ENCODE measurements around the gene GRM7.

GRM7 gene

GRCh38 chr3:7447197-7447769 is 586.4 kb downstream of the GRM7 start:
- DNase-seq: no peak
- no peak for TF ChIP-seq CTCF (IDR thresholded peaks at IDR 0.05; ENCODE audit: low read depth, low read length)

GRCh38 chr3:7456386-7456785 is 595.5 kb downstream of the GRM7 start:
- DNase-seq: no peak
- no peaks in the 10 kb centered on the region for H3K27me3 ChIP-seq
- no peak for TF ChIP-seq CTCF (IDR thresholded peaks at IDR 0.05; ENCODE audit: low read depth, low read length)
- H3K4me3 ChIP-seq (ENCODE audit: low read depth, low read length): no peak overlapping the region
- H3K9me3 ChIP-seq: no peaks in the 10 kb centered on the region
- no peaks in the 10 kb centered on the region for H3K36me3 ChIP-seq
- no peaks in the 10 kb centered on the region for H3K4me1 ChIP-seq

More at GRCh38 chr3:7447197-7447769, 586.4 kb downstream of the GRM7 start:
- Histone ChIP-seq H3K4me3 (ENCODE audit: low read depth, low read length) (no peak overlapping the region), H3K27me3 (no peaks in the 10 kb centered on the region), H3K4me1 (no peaks in the 10 kb centered on the region), H3K36me3 (no peaks in the 10 kb centered on the region), H3K9me3 (no peaks in the 10 kb centered on the region)

GRCh38 chr3:7461202-7461825 is 600.4 kb downstream of the GRM7 start:
- DNase-seq: no peak
- no peaks in the 10 kb centered on the region for H3K9me3 ChIP-seq
- no peaks in the 10 kb centered on the region for H3K27me3 ChIP-seq
- TF ChIP-seq CTCF (IDR thresholded peaks at IDR 0.05; ENCODE audit: low read depth, low read length): no peak
- H3K4me3 ChIP-seq (ENCODE audit: low read depth, low read length): no peak overlapping the region
- no peaks in the 10 kb centered on the region for H3K4me1 ChIP-seq
- H3K36me3 ChIP-seq: no peaks in the 10 kb centered on the region

GRCh38 chr3:7469866-7470265 is 609.0 kb downstream of the GRM7 start:
- Histone ChIP-seq H3K36me3 (no peaks in the 10 kb centered on the region), H3K4me1 (no peaks in the 10 kb centered on the region), H3K9me3 (no peaks in the 10 kb centered on the region), H3K27me3 (no peaks in the 10 kb centered on the region), H3K4me3 (ENCODE audit: low read depth, low read length) (no peak overlapping the region)
- DNase-seq: no peak
- TF ChIP-seq CTCF (IDR thresholded peaks at IDR 0.05; ENCODE audit: low read depth, low read length): no peak

DNA sequence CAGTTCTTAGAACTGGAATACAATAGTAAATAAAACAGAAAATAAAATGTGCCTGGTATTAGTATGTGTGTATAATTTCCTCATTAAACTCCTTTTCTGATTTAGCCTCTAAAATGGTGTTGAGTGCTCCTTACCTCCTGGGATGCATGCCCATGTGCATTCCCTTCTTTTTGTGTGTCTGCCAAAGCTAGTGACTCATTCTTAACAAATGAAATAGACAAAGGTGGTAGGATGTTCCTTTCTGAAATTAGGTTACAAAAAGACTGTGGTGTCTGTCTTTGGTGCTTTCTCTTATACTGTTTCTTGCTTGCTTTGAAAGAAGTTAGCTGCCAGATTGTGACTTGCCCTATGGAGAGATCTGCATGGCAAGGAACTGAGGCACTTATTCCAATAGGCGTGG is 623.7 kb downstream of the GRM7 start:
- TF ChIP-seq CTCF (IDR thresholded peaks at IDR 0.05; ENCODE audit: low read depth, low read length): no peak
- no peaks in the 10 kb centered on the region for H3K4me1 ChIP-seq
- no peaks in the 10 kb centered on the region for H3K27me3 ChIP-seq
- no peaks in the 10 kb centered on the region for H3K9me3 ChIP-seq
- no peak overlapping the region for H3K4me3 ChIP-seq (ENCODE audit: low read depth, low read length)
- DNase-seq: no peak
- no peaks in the 10 kb centered on the region for H3K36me3 ChIP-seq

DNA sequence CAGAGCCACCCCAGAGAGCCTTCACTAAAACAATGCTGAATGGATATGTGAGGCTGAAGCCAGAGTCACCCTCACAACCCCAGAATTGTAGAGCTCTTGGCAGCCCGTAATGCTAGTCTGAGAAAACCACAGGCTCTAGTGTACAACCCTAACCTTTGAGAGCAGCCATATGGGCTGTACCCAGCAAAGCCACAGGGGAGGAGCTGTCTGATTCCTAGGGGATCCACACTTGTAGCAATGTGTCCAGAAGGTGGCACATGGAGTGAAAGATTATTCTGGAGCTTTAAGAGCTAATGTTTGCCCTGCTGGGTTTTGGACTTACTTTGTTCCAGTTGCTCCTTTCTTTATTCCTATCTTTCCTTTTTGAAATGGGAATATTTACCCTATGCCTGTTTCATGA is 626.8 kb downstream of the GRM7 start:
- H3K36me3 ChIP-seq: no peaks in the 10 kb centered on the region
- no peak for TF ChIP-seq CTCF (IDR thresholded peaks at IDR 0.05; ENCODE audit: low read depth, low read length)
- no peak overlapping the region for H3K4me3 ChIP-seq (ENCODE audit: low read depth, low read length)
- no peaks in the 10 kb centered on the region for H3K27me3 ChIP-seq
- DNase-seq: no peak
- H3K9me3 ChIP-seq: no peaks in the 10 kb centered on the region
- H3K4me1 ChIP-seq: no peaks in the 10 kb centered on the region
